SK-N-SH (cell line): Measurements from ENCODE around the gene CYP2A13. TPM values are rescaled to one million over a fixed set of nuclear protein-coding genes. Genes with fewer than 3 reads are reported as not detected.

ENCODE experiments used
- CTCF ChIA-PET: fragments of 300-600, 350-600 bp; formaldehyde crosslinking; extraction: SDS; loops from one replicate; lab custom pipeline; 2021; lab: Yijun Ruan, JAX
- POLR2A ChIA-PET: fragments of 350-600 bp; sonication (Branson Sonifier 250); formaldehyde crosslinking; extraction: SDS; loops from one replicate; lab custom pipeline; 2020; ENCODE audit warnings: antibody characterized with exemption, inconsistent platforms; lab: Yijun Ruan, JAX
- DNase-seq: peaks from one replicate; pipeline ENCODE4 v3.0.0; 2012
- H2AFZ ChIP-seq: fragments of 200-600 bp; sonication (generic); 2 replicates; pipeline ENCODE4 v1.8.1; 2016; ENCODE audit warnings: antibody characterized with exemption, mild to moderate bottlenecking, low read depth
- H3F3A ChIP-seq: fragments of 200-600 bp; sonication (generic); replicated peaks from 2 replicates; pipeline ENCODE3; 2016; ENCODE audit warnings: antibody characterized with exemption, mild to moderate bottlenecking; ENCODE audit not compliant: insufficient read depth
- H3K27ac ChIP-seq, 2 experiments: fragments of 200-500 bp in 1 of 2; fragments of 200-600 bp in 1 of 2; sonication (Bioruptor generic) in 1 of 2; sonication (generic), shearing (Covaris generic) in 1 of 2; 2 replicates each; pipeline versions ENCODE4 v1.5.1 to v1.6.1; 2014 to 2016; ENCODE audit warnings: low read depth in 2 of 2, inconsistent platforms in 1 of 2, low read length in 1 of 2, mild to moderate bottlenecking in 1 of 2, mixed read lengths in 1 of 2
- H3K27me3 ChIP-seq: fragments of 200-600 bp; sonication (generic), shearing (Covaris generic); 2 replicates; pipeline ENCODE4 v1.6.1; 2016; ENCODE audit warnings: mixed run types; ENCODE audit not compliant: insufficient read depth
- H3K36me3 ChIP-seq, 2 experiments: fragments of 200-500 bp in 1 of 2; fragments of 200-600 bp in 1 of 2; sonication (Bioruptor generic) in 1 of 2; sonication (generic) in 1 of 2; replicated peaks in 1 of 2; 2 replicates each; pipeline versions ENCODE3 to v1.5.1; 2014 to 2016; ENCODE audit warnings: low read length in 1 of 2, mild to moderate bottlenecking in 1 of 2; ENCODE audit not compliant: insufficient read depth in 2 of 2, control insufficient read depth in 1 of 2
- H3K4me1 ChIP-seq, 2 experiments: fragments of 200-500 bp in 1 of 2; fragments of 200-600 bp in 1 of 2; sonication (Bioruptor generic) in 1 of 2; sonication (generic), shearing (Covaris generic) in 1 of 2; 2 replicates each; pipeline versions ENCODE4 v1.5.1 to v1.6.1; 2014 to 2016; ENCODE audit warnings: low read depth in 1 of 2, low read length in 1 of 2, mixed run types in 1 of 2; ENCODE audit not compliant: insufficient read depth in 2 of 2, control insufficient read depth in 1 of 2
- H3K4me2 ChIP-seq: fragments of 200-600 bp; sonication (generic), shearing (Covaris generic); 2 replicates; pipeline ENCODE4 v1.6.1; 2017; ENCODE audit warnings: mixed run types
- H3K4me3 ChIP-seq, 2 experiments: fragments of 200-500 bp in 1 of 2; fragments of 200-600 bp in 1 of 2; sonication (Bioruptor generic) in 1 of 2; sonication (generic), shearing (Covaris generic) in 1 of 2; 2 replicates each; pipeline versions ENCODE4 v1.5.1 to v1.8.1; 2014 to 2016; ENCODE audit warnings: low read depth in 2 of 2, inconsistent platforms in 1 of 2, low read length in 1 of 2, mild to moderate bottlenecking in 1 of 2, mixed read lengths in 1 of 2, moderate library complexity in 1 of 2
- H3K79me2 ChIP-seq: fragments of 200-600 bp; sonication (generic); 2 replicates; pipeline ENCODE4 v1.8.1; 2017; ENCODE audit warnings: mild to moderate bottlenecking; ENCODE audit not compliant: insufficient read depth
- H3K9ac ChIP-seq: fragments of 200-600 bp; sonication (generic); 2 replicates; pipeline ENCODE4 v1.6.1; 2017; ENCODE audit warnings: mixed run types
- H3K9me2 ChIP-seq: fragments of 200-600 bp; sonication (generic); 2 replicates; pipeline ENCODE4 v1.6.1; 2017; ENCODE audit warnings: mixed run types
- H3K9me3 ChIP-seq: fragments of 200-600 bp; sonication (generic); 2 replicates; pipeline ENCODE4 v1.6.1; 2017; ENCODE audit warnings: mixed run types, mild to moderate bottlenecking, moderate library complexity
- H4K20me1 ChIP-seq: fragments of 200-600 bp; sonication (generic); 2 replicates; pipeline ENCODE4 v1.6.1; 2017; ENCODE audit warnings: mild to moderate bottlenecking, mixed run types; ENCODE audit not compliant: insufficient read depth
- ELF1 ChIP-seq: IDR thresholded peaks from 2 replicates; pipeline ENCODE4 v1.4.0; 2012
- EP300 ChIP-seq, 2 experiments: IDR thresholded peaks; 2 replicates each; pipeline versions ENCODE4 v1.4.0 to v1.6.1; 2012; ENCODE audit warnings: borderline replicate concordance in 1 of 2, low read depth in 1 of 2, low read length in 1 of 2
- EZH2phosphoT487 ChIP-seq: fragments of 200-600 bp; sonication (generic); IDR thresholded peaks from 2 replicates; pipeline ENCODE4 v1.6.1; 2017; ENCODE audit warnings: low read depth, mixed run types, mild to moderate bottlenecking, antibody characterized with exemption, moderate library complexity, borderline replicate concordance
- FOSL2 ChIP-seq: IDR thresholded peaks from 2 replicates; pipeline ENCODE4 v1.4.0; 2012; ENCODE audit warnings: low read depth, mild to moderate bottlenecking, moderate library complexity, borderline replicate concordance
- GATA2 ChIP-seq: sonication (generic); formaldehyde crosslinking; IDR thresholded peaks from 2 replicates; pipeline ENCODE4 v1.5.0; 2020; ENCODE audit warnings: mild to moderate bottlenecking, missing genetic modification reagents
- PBX3 ChIP-seq: IDR thresholded peaks from 2 replicates; pipeline ENCODE4; 2012
- REST ChIP-seq: IDR thresholded peaks from 2 replicates; pipeline ENCODE4 v1.6.1; 2012; ENCODE audit warnings: mild to moderate bottlenecking, low read depth, low read length, moderate library complexity
- RFX5 ChIP-seq: IDR thresholded peaks from 2 replicates; pipeline ENCODE4 v1.6.1; 2012; ENCODE audit warnings: mild to moderate bottlenecking, improper control_type of control experiment, low read length
- RXRA ChIP-seq: IDR thresholded peaks from 2 replicates; pipeline ENCODE4 v1.4.0; 2012; ENCODE audit warnings: low read depth, mild to moderate bottlenecking, borderline replicate concordance
- SMC3 ChIP-seq: IDR thresholded peaks from 2 replicates; pipeline ENCODE4 v1.6.1; 2012; ENCODE audit warnings: low read depth, low read length, improper control_type of control experiment
- TEAD4 ChIP-seq: IDR thresholded peaks from 2 replicates; pipeline ENCODE4 v1.4.0; 2012; ENCODE audit warnings: mild to moderate bottlenecking, borderline replicate concordance; ENCODE audit not compliant: insufficient read depth
- WGBS: methylation state at CpG from one replicate; pipeline ENCODE4 v1.1.6; 2017; ENCODE audit warnings: low lambda C conversion rate; 5-methylcytosine and 5-hydroxymethylcytosine counted together
- polyA plus RNA-seq, 3 experiments: library from polyadenylated mRNA; depleted of rRNA; stranded (reverse); fragments of >200 nt; gene quantifications; 2 replicates each; pipeline ENCODE4 v1.2.3, GENCODE V29; 2012

The CYP2A13 gene
- polyA plus RNA-seq, 1 of the 3 experiments (the other 2 are of a cell fraction): not detected

DNA sequence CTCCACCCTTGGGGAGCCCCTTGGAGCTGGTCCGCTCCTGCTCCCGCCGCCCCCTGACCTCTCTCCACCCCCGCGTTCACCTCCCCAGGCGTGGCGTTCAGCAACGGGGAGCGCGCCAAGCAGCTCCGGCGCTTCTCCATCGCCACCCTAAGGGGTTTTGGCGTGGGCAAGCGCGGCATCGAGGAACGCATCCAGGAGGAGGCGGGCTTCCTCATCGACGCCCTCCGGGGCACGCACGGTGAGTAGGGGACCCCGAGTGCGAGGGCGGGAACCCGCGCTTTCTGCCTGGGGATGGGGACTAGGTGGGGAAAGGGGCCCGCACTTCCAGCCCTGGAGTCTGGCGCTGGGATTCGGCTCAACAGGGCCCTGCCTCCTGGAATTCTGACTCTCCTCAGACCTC, 1.7 kb downstream of the CYP2A13 start:
- Histone ChIP-seq H3K36me3 (no peaks in the 10 kb centered on the region), H3K4me1 (no peaks in the 10 kb centered on the region), H3K9me2 (no peaks in the 10 kb centered on the region), H3K27ac (no peak overlapping the region)
- 10% methylated on average over 21 of the region's 32 CpGs for WGBS
- CTCF ChIA-PET: no interaction called here
- TF ChIP-seq REST (no peak), SMC3 (no peak), RFX5 (no peak), EZH2phosphoT487 (no peak)
- TF ChIP-seq, all 33 proteins: peak for 0
- POLR2A ChIA-PET: no interaction called here
- H4K20me1 ChIP-seq: no peaks in the 10 kb centered on the region
- no peak overlapping the region for H3K4me2 ChIP-seq
- DNase-seq: no peak
- no peak overlapping the region for H2AFZ ChIP-seq
- no peak overlapping the region for H3K4me3 ChIP-seq
- H3K27me3 ChIP-seq: peaks cover 60% of the 10 kb centered on the region
- H3K79me2 ChIP-seq: no peaks in the 10 kb centered on the region
- no peak overlapping the region for H3K9ac ChIP-seq
- no peaks in the 10 kb centered on the region for H3F3A ChIP-seq
- no peaks in the 10 kb centered on the region for H3K9me3 ChIP-seq

DNA sequence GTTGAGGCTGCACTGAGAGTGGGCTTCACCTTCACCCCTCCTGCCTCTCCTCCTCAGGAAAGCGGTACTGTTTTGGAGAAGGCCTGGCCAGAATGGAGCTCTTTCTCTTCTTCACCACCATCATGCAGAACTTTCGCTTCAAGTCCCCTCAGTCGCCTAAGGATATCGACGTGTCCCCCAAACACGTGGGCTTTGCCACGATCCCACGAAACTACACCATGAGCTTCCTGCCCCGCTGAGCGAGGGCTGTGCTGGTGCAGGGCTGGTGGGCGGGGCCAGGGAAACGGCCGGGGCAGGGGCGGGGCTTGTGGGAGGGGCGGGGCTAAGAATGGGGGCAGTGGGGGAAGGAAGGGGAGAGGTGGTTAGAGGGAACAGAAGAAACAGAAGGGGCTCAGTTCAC, 7.5 kb downstream of the CYP2A13 start:
- DNase-seq: no peak
- TF ChIP-seq TEAD4: no peak
- no peak for TF ChIP-seq FOSL2
- TF ChIP-seq RXRA: no peak
- no peak for TF ChIP-seq GATA2
- no peak for TF ChIP-seq EP300 (IDR thresholded peaks at IDR 0.05; ENCODE audit: borderline replicate concordance in 1 of 2, low read depth in 1 of 2, low read length in 1 of 2)
- no peak for TF ChIP-seq PBX3
- TF ChIP-seq ELF1: no peak
- no peaks in the 10 kb centered on the region for H3K79me2 ChIP-seq
- H3K36me3 ChIP-seq: no peaks in the 10 kb centered on the region
- H3K27ac ChIP-seq: no peak overlapping the region
- CTCF ChIA-PET: interaction anchor here (1.0 kb wide), 1 partner anchor 14 kb away, joined by 4 read pairs; no protein-coding TSS in a partner anchor
- H3K4me2 ChIP-seq: no peak overlapping the region
- no peaks in the 10 kb centered on the region for H3K9me3 ChIP-seq
- no peak overlapping the region for H3K9ac ChIP-seq
- POLR2A ChIA-PET: no interaction called here
- peaks cover 54% of the 10 kb centered on the region for H3K27me3 ChIP-seq
- H3K9me2 ChIP-seq: no peaks in the 10 kb centered on the region
- H3F3A ChIP-seq: no peaks in the 10 kb centered on the region
- no peaks in the 10 kb centered on the region for H3K4me1 ChIP-seq
- 22% methylated on average over 15 of the region's 15 CpGs for WGBS
- H4K20me1 ChIP-seq: no peaks in the 10 kb centered on the region
- no peak overlapping the region for H2AFZ ChIP-seq
- no peak overlapping the region for H3K4me3 ChIP-seq
